H1 (cell line): Measurements from ENCODE around the gene PANX1. TPM values are rescaled to one million over a fixed set of nuclear protein-coding genes. Genes with fewer than 3 reads are reported as not detected.

Experiments
- CTCF ChIA-PET: fragments of 300-600 bp; sonication (Branson Sonifier 250); formaldehyde crosslinking; loops from one replicate; lab custom pipeline; 2021; ENCODE audit not compliant: partially characterized antibody; lab: Charles Lee
- POLR2A ChIA-PET: fragments of 300-600 bp; sonication (Branson Sonifier 250); formaldehyde crosslinking; loops from one replicate; lab custom pipeline; 2021; ENCODE audit warnings: inconsistent platforms; ENCODE audit not compliant: partially characterized antibody; lab: Charles Lee
- DNase-seq, 2 experiments: peaks; one replicate each; pipeline versions ENCODE4 v3.0.0 to v3.0.0-alpha.2; 2010 to 2022; ENCODE audit warnings: low spot score in 2 of 2, low read depth in 1 of 2, mixed read lengths in 1 of 2
- FAIRE-seq: peaks from 2 replicates; lab custom pipeline; 2011; peaks lifted over from hg19 to GRCh38; lab: Jason Lieb, UNC
- H2AFZ ChIP-seq: 2 replicates; pipeline ENCODE4 v1.8.1; 2012; ENCODE audit warnings: low read length, inconsistent platforms
- H2AK5ac ChIP-seq: 2 replicates; pipeline ENCODE4 v1.6.1; 2013; ENCODE audit warnings: low read depth, low read length
- H2BK120ac ChIP-seq: replicated peaks from 2 replicates; pipeline ENCODE3; 2013; ENCODE audit warnings: low read depth, low read length, inconsistent platforms
- H2BK12ac ChIP-seq: 2 replicates; pipeline ENCODE4 v1.6.1; 2013; ENCODE audit warnings: low read depth, low read length
- H2BK15ac ChIP-seq: 2 replicates; pipeline ENCODE4 v1.6.1; 2013; ENCODE audit warnings: low read length
- H2BK20ac ChIP-seq: 2 replicates; pipeline ENCODE4 v1.6.1; 2013; ENCODE audit warnings: low read length
- H2BK5ac ChIP-seq: 2 replicates; pipeline ENCODE4 v1.6.1; 2013; ENCODE audit warnings: low read depth, low read length
- H3K14ac ChIP-seq: 2 replicates; pipeline ENCODE4 v1.6.1; 2013; ENCODE audit warnings: inconsistent platforms; ENCODE audit not compliant: insufficient read length
- H3K18ac ChIP-seq: 2 replicates; pipeline ENCODE4 v1.6.1; 2013; ENCODE audit warnings: low read length; ENCODE audit errors: extremely low read depth
- H3K23ac ChIP-seq: 2 replicates; pipeline ENCODE4 v1.6.1; 2013; ENCODE audit warnings: inconsistent platforms; ENCODE audit not compliant: insufficient read length
- H3K23me2 ChIP-seq: 2 replicates; pipeline ENCODE4 v1.6.1; 2013; ENCODE audit warnings: low read depth, low read length
- H3K27ac ChIP-seq: 2 replicates; pipeline ENCODE4 v1.6.1; 2011; ENCODE audit warnings: low read depth, low read length, inconsistent platforms
- H3K27me3 ChIP-seq, 4 experiments: replicated peaks in 1 of 4; 1 replicate in 1 of 4; 2 replicates in 3 of 4; pipeline versions ENCODE4 v1.6.1 to v1.8.1; 2011 to 2013; ENCODE audit warnings: low read length in 3 of 4, mild to moderate bottlenecking in 3 of 4, inconsistent platforms in 2 of 4, mixed read lengths in 2 of 4, moderate library complexity in 1 of 4; ENCODE audit not compliant: control insufficient read depth in 3 of 4, insufficient read depth in 3 of 4; ENCODE audit errors: extremely low read depth in 1 of 4
- H3K36me3 ChIP-seq, 4 experiments: 2 replicates each; pipeline versions ENCODE4 v1.6.1 to v1.8.1; 2011 to 2013; ENCODE audit warnings: mild to moderate bottlenecking in 4 of 4, low read length in 3 of 4, moderate library complexity in 2 of 4, control low read depth in 1 of 4, inconsistent platforms in 1 of 4; ENCODE audit not compliant: insufficient read depth in 4 of 4, control insufficient read depth in 2 of 4
- H3K4ac ChIP-seq: replicated peaks from 2 replicates; pipeline ENCODE3; 2013; ENCODE audit warnings: low read length, low read depth, mixed read lengths, inconsistent platforms; ENCODE audit not compliant: insufficient read length
- H3K4me1 ChIP-seq, 4 experiments: replicated peaks in 1 of 4; 1 replicate in 1 of 4; 2 replicates in 3 of 4; pipeline versions ENCODE4 v1.6.1 to v1.8.1; 2011 to 2013; ENCODE audit warnings: low read length in 3 of 4, inconsistent platforms in 2 of 4, mixed read lengths in 1 of 4; ENCODE audit not compliant: insufficient read depth in 4 of 4, control insufficient read depth in 3 of 4
- H3K4me2 ChIP-seq, 2 experiments: 2 replicates each; pipeline versions ENCODE4 v1.6.1 to v1.8.1; 2011 to 2013; ENCODE audit warnings: low read depth in 2 of 2, low read length in 2 of 2, control low read depth in 1 of 2, inconsistent platforms in 1 of 2, mild to moderate bottlenecking in 1 of 2; ENCODE audit not compliant: insufficient read depth in 1 of 2
- H3K4me3 ChIP-seq, 4 experiments: fragments of 200-600, 300-600 bp in 1 of 4; sonication (generic), shearing (Covaris generic), sonication (Bioruptor Twin) in 1 of 4; 2 replicates each; pipeline versions ENCODE4 v1.5.1 to v1.8.1; 2011 to 2016; ENCODE audit warnings: low read length in 4 of 4, low read depth in 3 of 4, control low read depth in 2 of 4, inconsistent platforms in 2 of 4, mild to moderate bottlenecking in 2 of 4, mixed read lengths in 1 of 4, moderate library complexity in 1 of 4; ENCODE audit not compliant: insufficient read depth in 2 of 4; ENCODE audit errors: extremely low read depth in 1 of 4
- H3K56ac ChIP-seq: replicated peaks from 2 replicates; pipeline ENCODE3; 2013; ENCODE audit warnings: low read depth, mild to moderate bottlenecking, mixed read lengths, low read length, inconsistent platforms; ENCODE audit not compliant: insufficient read length
- H3K79me1 ChIP-seq: 2 replicates; pipeline ENCODE4 v1.6.1; 2013; ENCODE audit warnings: low read depth, low read length, control low read depth
- H3K79me2 ChIP-seq, 2 experiments: 2 replicates each; pipeline versions ENCODE4 v1.6.1 to v1.8.1; 2012 to 2013; ENCODE audit warnings: low read length in 2 of 2, mild to moderate bottlenecking in 2 of 2, inconsistent platforms in 1 of 2; ENCODE audit not compliant: insufficient read depth in 2 of 2, control insufficient read depth in 1 of 2
- H3K9ac ChIP-seq, 4 experiments: replicated peaks in 1 of 4; 1 replicate in 1 of 4; 2 replicates in 3 of 4; pipeline versions ENCODE4 v1.6.1 to v1.8.1; 2011 to 2013; ENCODE audit warnings: low read depth in 3 of 4, low read length in 3 of 4, control low read depth in 2 of 4, mild to moderate bottlenecking in 2 of 4, moderate library complexity in 2 of 4, inconsistent platforms in 1 of 4; ENCODE audit errors: extremely low read depth in 1 of 4
- H3K9me3 ChIP-seq, 2 experiments: 2 replicates each; pipeline versions ENCODE4 v1.6.1 to v1.8.1; 2012 to 2013; ENCODE audit warnings: mild to moderate bottlenecking in 2 of 2, moderate library complexity in 2 of 2, control low read depth in 1 of 2, inconsistent platforms in 1 of 2, low read depth in 1 of 2, low read length in 1 of 2, mixed read lengths in 1 of 2; ENCODE audit not compliant: insufficient read depth in 2 of 2
- H4K20me1 ChIP-seq, 2 experiments: replicated peaks in 1 of 2; 2 replicates each; pipeline versions ENCODE3 to v1.8.1; 2011 to 2013; ENCODE audit warnings: inconsistent platforms in 2 of 2, low read length in 2 of 2, mild to moderate bottlenecking in 1 of 2; ENCODE audit not compliant: insufficient read depth in 2 of 2, control insufficient read depth in 1 of 2
- H4K5ac ChIP-seq: 2 replicates; pipeline ENCODE4 v1.6.1; 2013; ENCODE audit warnings: low read length, low read depth, mixed read lengths, inconsistent platforms; ENCODE audit not compliant: insufficient read length
- H4K8ac ChIP-seq: 2 replicates; pipeline ENCODE4 v1.8.0; 2013; ENCODE audit warnings: mild to moderate bottlenecking, moderate library complexity, low read length, inconsistent platforms; ENCODE audit not compliant: insufficient read depth; ENCODE audit errors: extremely low read depth
- H4K91ac ChIP-seq: replicated peaks from 2 replicates; pipeline ENCODE3; 2013; ENCODE audit warnings: low read length, mixed read lengths, inconsistent platforms; ENCODE audit not compliant: insufficient read length
- CTCF ChIP-seq, 3 experiments: IDR thresholded peaks; 1 replicate in 2 of 3; 2 replicates in 1 of 3; pipeline versions ENCODE4 v1.5.1 to v1.6.1; 2011; ENCODE audit warnings: low read length in 3 of 3, mild to moderate bottlenecking in 3 of 3, inconsistent platforms in 2 of 3, low read depth in 1 of 3, moderate library complexity in 1 of 3; ENCODE audit not compliant: insufficient read depth in 1 of 3; ENCODE audit errors: control extremely low read depth in 1 of 3
- HDAC2 ChIP-seq, 2 experiments: fragments of 300-600 bp in 1 of 2; sonication (generic) in 1 of 2; IDR thresholded peaks; 2 replicates each; pipeline ENCODE4 v1.6.1; 2011 to 2012; ENCODE audit warnings: low read depth in 2 of 2, low read length in 2 of 2, mild to moderate bottlenecking in 2 of 2, moderate library complexity in 2 of 2, borderline replicate concordance in 1 of 2, inconsistent platforms in 1 of 2
- HDAC6 ChIP-seq: IDR thresholded peaks from one replicate; pipeline ENCODE4 v1.7.1; 2012; ENCODE audit warnings: low read depth, mild to moderate bottlenecking, inconsistent platforms, low read length, moderate library complexity
- MAFK ChIP-seq: IDR thresholded peaks from 2 replicates; pipeline ENCODE4 v1.6.1; 2012; ENCODE audit warnings: low read depth, mild to moderate bottlenecking, improper control_type of control experiment, low read length
- RAD21 ChIP-seq, 2 experiments: IDR thresholded peaks in 1 of 2; conservative IDR thresholded peaks in 1 of 2; 2 replicates each; pipeline ENCODE4 v1.6.1; 2011; ENCODE audit warnings: low read depth in 2 of 2, low read length in 2 of 2, improper control_type of control experiment in 1 of 2, inconsistent platforms in 1 of 2, mild to moderate bottlenecking in 1 of 2, moderate library complexity in 1 of 2
- RXRA ChIP-seq: IDR thresholded peaks from 2 replicates; pipeline ENCODE4 v1.6.1; 2011; ENCODE audit warnings: low read depth, mild to moderate bottlenecking, low read length, moderate library complexity; ENCODE audit not compliant: insufficient read depth
- WGBS, 2 experiments: shearing (Covaris generic) in 1 of 2; methylation state at CpG; one replicate each; pipeline versions ENCODE4 v1.1.6 to v1.1.7; 2013 to 2015; ENCODE audit warnings: low lambda C conversion rate in 2 of 2, mixed read lengths in 2 of 2, inconsistent platforms in 1 of 2, low coverage in 1 of 2, missing lambda C conversion rate in 1 of 2; ENCODE audit not compliant: insufficient replicate concordance in 2 of 2, insufficient coverage in 1 of 2, insufficient read length in 1 of 2; ENCODE audit errors: extremely low coverage in 1 of 2, missing lambda C conversion rate in 1 of 2; 5-methylcytosine and 5-hydroxymethylcytosine counted together
- polyA plus RNA-seq, 7 experiments: library from polyadenylated mRNA; depleted of rRNA in 3 of 7; stranded (reverse) in 5 of 7; unstranded in 2 of 7; fragments of >200 nt in 5 of 7; fragments of 200-250 nt in 2 of 7; gene quantifications; 1 replicate in 5 of 7; 2 replicates in 1 of 7; 4 replicates in 1 of 7; pipeline versions ENCODE4 v1.2.1 to v1.2.3, GENCODE V29; 2011 to 2013; ENCODE audit warnings: missing spikeins in 2 of 7, mixed read lengths in 2 of 7
- total RNA-seq: library from RNA; stranded (reverse); fragmentation: NEBNext Ultra II Directional; extraction: Animal tissue kit (Norgen Biotek cat#: 25700); gene quantifications from 2 replicates; pipeline ENCODE4 v1.2.1, GENCODE V29; 2021

The PANX1 gene
- total and polyA plus RNA-seq, 2 of the 8 experiments (the other 6 are each of a cell fraction or from before 2014, with no cell fraction given), result 15.9 to 35.2 TPM

GRCh38 chr11:94171693-94172440 lies 43.2 kb downstream of the PANX1 start:
- no peak overlapping the region for H4K8ac ChIP-seq
- H2BK120ac ChIP-seq, result no peak overlapping the region
- 70% methylated on average over 6 of the region's 8 CpGs; no CpG with 5 or more reads in 1 of the 2 experiments for WGBS, 2 experiments
- H3K4me3 ChIP-seq, result no peak overlapping the region
- POLR2A ChIA-PET, result no interaction called here
- H2AK5ac ChIP-seq, result no peak overlapping the region
- H4K5ac ChIP-seq, result no peak overlapping the region
- peaks cover 20 to 28% of the 10 kb centered on the region in 2 experiments for H4K20me1 ChIP-seq
- FAIRE-seq, result peak; percentile 50
- H3K79me2 ChIP-seq, result peaks cover 21 to 97% of the 10 kb centered on the region in 2 experiments
- no peak overlapping the region for H4K91ac ChIP-seq
- H2BK15ac ChIP-seq, result no peak overlapping the region
- H3K56ac ChIP-seq, result no peak overlapping the region
- no peaks in the 10 kb centered on the region for H3K27me3 ChIP-seq
- peaks cover 37% of the 10 kb centered on the region for H3K79me1 ChIP-seq
- DNase-seq, result peak; percentile 36 to 83
- peaks cover 3 to 14% (median 5%) of the 10 kb centered on the region in 4 experiments; a peak in 4 of 7 replicates for H3K4me1 ChIP-seq
- H3K4me2 ChIP-seq, result no peak overlapping the region
- H3K4ac ChIP-seq, result no peak overlapping the region
- CTCF ChIA-PET, result interaction anchor here (0.7 to 10.2 kb wide), 26 partner anchors 10 to 410 kb away, joined by 3 to 127 read pairs (median 3); partner anchors contain the start of genes ANKRD49, MRE11 and PANX1
- H3K18ac ChIP-seq, result no peak overlapping the region
- no peak overlapping the region for H2AFZ ChIP-seq
- no peak overlapping the region; the same call in 1 of the 2 replicates for H2BK12ac ChIP-seq
- H3K14ac ChIP-seq, result no peak overlapping the region
- no peaks in the 10 kb centered on the region for H3K9me3 ChIP-seq
- H3K23ac ChIP-seq, result no peak overlapping the region
- no peaks in the 10 kb centered on the region for H3K23me2 ChIP-seq
- no peak overlapping the region for H2BK20ac ChIP-seq
- H3K9ac ChIP-seq, result no peak overlapping the region
- peaks cover 0 to 5% (median 2%) of the 10 kb centered on the region in 4 experiments; a peak in 3 of 8 replicates for H3K36me3 ChIP-seq
- H3K27ac ChIP-seq, result no peak overlapping the region
- H2BK5ac ChIP-seq, result no peak overlapping the region; the same call in 1 of the 2 replicates
- TF ChIP-seq MAFK, result no peak
- peak; percentile 74 to 80 for TF ChIP-seq RAD21 (IDR thresholded peaks at IDR 0.05 in 1 of 2, conservative IDR thresholded peaks at IDR 0.05 in 1 of 2; ENCODE audit: low read depth in 2 of 2, low read length in 2 of 2)
- no peak for TF ChIP-seq HDAC6
- peak; percentile 77; the same call in 1 of the 2 replicates for TF ChIP-seq RXRA
- TF ChIP-seq CTCF (IDR thresholded peaks at IDR 0.05; ENCODE audit: control extremely low read depth in 1 of 3, insufficient read depth in 1 of 3, low read depth in 1 of 3, low read length in 3 of 3), result peak; percentile 67 to 79 (median 78)
- TF ChIP-seq HDAC2 (IDR thresholded peaks at IDR 0.05; ENCODE audit: borderline replicate concordance in 1 of 2, low read depth in 2 of 2, low read length in 2 of 2), result 0 out of 4 replicates have a peak, but pooled peaks of 1 of the 2 experiments have one; percentile 5
